BLaER1 treated with 17β-estradiol and CSF1 and Interleukin-3, amounts not matched to agents 10 nM and 100 nM (cell line): ENCODE results near the gene U2AF1L4.

ENCODE experiments used
- H3K27ac ChIP-seq, 11 experiments: shearing (Covaris generic); formaldehyde crosslinking; 2 replicates each; pipeline ENCODE4 v1.8.1; 2022
- H3K27me3 ChIP-seq, 11 experiments: shearing (Covaris generic); formaldehyde crosslinking; 2 replicates each; pipeline ENCODE4 v1.8.1; 2022
- H3K36me3 ChIP-seq, 11 experiments: shearing (Covaris generic); formaldehyde crosslinking; 2 replicates each; pipeline ENCODE4 v1.8.1; 2022
- H3K4me1 ChIP-seq, 10 experiments: shearing (Covaris generic); formaldehyde crosslinking; 2 replicates each; pipeline ENCODE4 v1.8.1; 2022
- H3K4me2 ChIP-seq, 11 experiments: shearing (Covaris generic); formaldehyde crosslinking; 2 replicates each; pipeline ENCODE4 v1.8.1; 2022
- H3K4me3 ChIP-seq, 10 experiments: shearing (Covaris generic); formaldehyde crosslinking; 2 replicates each; pipeline ENCODE4 v1.8.1; 2022
- H3K9ac ChIP-seq, 11 experiments: shearing (Covaris generic); formaldehyde crosslinking; 2 replicates each; pipeline ENCODE4 v1.8.1; 2022
- H3K9me3 ChIP-seq, 11 experiments: shearing (Covaris generic); formaldehyde crosslinking; replicated peaks in 1 of 11; 2 replicates each; pipeline ENCODE4 v1.8.1; 2022
- H4K20me1 ChIP-seq, 11 experiments: shearing (Covaris generic); formaldehyde crosslinking; 2 replicates each; pipeline ENCODE4 v1.8.1; 2022
- Cebpa-rat ChIP-seq, 11 experiments: shearing (Covaris generic); IDR thresholded peaks; 2 replicates each; pipeline ENCODE4 v1.8.1; 2022

Gene U2AF1L4

DNA sequence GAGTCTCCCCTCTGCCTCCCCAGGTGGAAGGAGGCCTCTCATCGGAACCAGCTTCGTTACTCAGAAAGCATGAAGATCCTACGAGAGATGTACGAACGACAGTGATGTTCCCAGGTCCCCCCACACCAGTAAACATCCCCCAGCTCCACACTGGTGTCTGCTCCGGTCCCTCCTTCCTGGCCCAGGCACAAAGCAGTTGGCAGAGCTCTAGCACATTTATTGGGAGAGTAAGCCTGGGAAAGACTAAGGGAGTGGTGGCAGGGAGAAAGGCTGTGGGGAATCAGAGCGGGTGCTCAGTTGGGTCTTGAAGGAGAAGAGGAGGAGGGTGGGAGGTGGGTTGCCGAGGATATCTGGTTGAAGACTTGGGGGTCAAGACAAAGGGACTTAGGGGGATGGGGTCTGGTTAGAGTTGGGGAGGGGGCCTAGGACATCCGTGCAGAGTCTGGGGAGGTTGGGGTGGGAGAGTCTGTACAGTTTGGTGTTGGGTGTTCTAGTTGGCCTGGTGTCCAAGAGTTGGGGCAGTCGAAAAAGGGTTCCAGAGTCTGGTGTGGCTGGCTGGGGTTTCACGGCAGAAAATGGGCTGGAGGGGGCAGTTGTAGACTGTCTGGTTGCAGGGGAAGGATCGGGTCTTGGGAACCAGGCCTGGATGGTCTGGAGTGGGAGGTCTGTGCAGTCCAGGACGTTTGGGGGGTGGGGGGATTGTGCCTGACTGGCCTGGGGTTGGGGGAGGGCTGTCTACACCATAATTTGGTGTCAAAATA is 9.3 kb upstream of the U2AF1L4 start:
- H3K4me1 ChIP-seq: peaks cover 32 to 49% (median 38%) of the 10 kb centered on the region in 10 experiments
- no peak for TF ChIP-seq Cebpa-rat (IDR thresholded peaks at IDR 0.05)
- peaks cover 17 to 44% (median 36%) of the 10 kb centered on the region in 11 experiments for H3K36me3 ChIP-seq
- H3K27ac ChIP-seq: no peak overlapping the region
- no peaks in the 10 kb centered on the region for H3K9me3 ChIP-seq
- H3K4me2 ChIP-seq: no peak overlapping the region
- H3K27me3 ChIP-seq: peaks cover 0 to 14% (median 10%) of the 10 kb centered on the region in 11 experiments; a peak in 12 of 22 replicates
- no peak overlapping the region for H3K9ac ChIP-seq
- no peak overlapping the region for H3K4me3 ChIP-seq
- H4K20me1 ChIP-seq: peaks cover 0 to 22% (median 0%) of the 10 kb centered on the region in 11 experiments; a peak in 7 of 22 replicates

DNA sequence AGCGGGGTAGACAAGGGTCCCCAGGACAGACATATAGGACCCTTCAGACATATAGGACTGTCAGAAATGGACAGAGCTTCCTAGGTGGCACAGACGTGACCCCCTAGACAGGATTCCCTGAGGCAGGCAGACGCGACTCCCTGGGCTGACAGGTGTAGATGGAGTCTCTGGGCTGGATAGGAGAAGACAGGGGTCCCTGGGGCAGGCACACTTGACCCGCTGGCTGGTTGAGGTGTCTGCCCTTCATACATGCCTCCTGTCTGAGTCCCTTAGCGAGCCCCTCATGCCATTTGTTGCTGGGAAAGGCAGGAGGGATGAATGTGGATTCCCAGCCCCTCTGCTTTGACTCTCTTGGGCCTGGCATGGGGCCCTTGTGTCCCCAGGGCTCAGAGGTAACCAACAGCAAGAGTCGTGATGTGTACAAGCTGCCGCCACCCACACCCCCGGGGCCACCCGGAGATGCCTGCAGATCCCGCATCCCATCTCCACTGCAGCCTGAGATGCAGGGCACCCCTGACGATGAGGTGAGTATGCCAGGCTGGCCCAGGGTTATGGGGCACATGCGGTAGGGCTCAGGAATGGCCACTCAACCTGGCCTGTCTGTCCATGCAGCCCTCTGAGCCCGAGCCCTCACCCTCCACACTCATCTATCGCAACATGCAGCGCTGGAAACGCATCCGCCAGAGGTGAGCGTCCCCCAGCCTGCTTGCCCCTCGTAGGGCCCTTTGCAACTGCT is 8.6 kb upstream of the U2AF1L4 start:
- peaks cover 0 to 14% (median 10%) of the 10 kb centered on the region in 11 experiments; a peak in 12 of 22 replicates for H3K27me3 ChIP-seq
- H3K4me2 ChIP-seq: no peak overlapping the region
- H3K4me3 ChIP-seq: no peak overlapping the region
- peaks cover 17 to 44% (median 34%) of the 10 kb centered on the region in 11 experiments for H3K36me3 ChIP-seq
- peaks cover 0 to 15% (median 0%) of the 10 kb centered on the region in 11 experiments; a peak in 5 of 22 replicates for H4K20me1 ChIP-seq
- TF ChIP-seq Cebpa-rat (IDR thresholded peaks at IDR 0.05): no peak
- peaks cover 31 to 49% (median 38%) of the 10 kb centered on the region in 10 experiments for H3K4me1 ChIP-seq
- 0 out of 22 replicates have a peak overlapping the region, but pooled peaks of 1 of the 11 experiments have one; percentile 9 for H3K9ac ChIP-seq
- H3K9me3 ChIP-seq: no peaks in the 10 kb centered on the region
- no peak overlapping the region for H3K27ac ChIP-seq

DNA sequence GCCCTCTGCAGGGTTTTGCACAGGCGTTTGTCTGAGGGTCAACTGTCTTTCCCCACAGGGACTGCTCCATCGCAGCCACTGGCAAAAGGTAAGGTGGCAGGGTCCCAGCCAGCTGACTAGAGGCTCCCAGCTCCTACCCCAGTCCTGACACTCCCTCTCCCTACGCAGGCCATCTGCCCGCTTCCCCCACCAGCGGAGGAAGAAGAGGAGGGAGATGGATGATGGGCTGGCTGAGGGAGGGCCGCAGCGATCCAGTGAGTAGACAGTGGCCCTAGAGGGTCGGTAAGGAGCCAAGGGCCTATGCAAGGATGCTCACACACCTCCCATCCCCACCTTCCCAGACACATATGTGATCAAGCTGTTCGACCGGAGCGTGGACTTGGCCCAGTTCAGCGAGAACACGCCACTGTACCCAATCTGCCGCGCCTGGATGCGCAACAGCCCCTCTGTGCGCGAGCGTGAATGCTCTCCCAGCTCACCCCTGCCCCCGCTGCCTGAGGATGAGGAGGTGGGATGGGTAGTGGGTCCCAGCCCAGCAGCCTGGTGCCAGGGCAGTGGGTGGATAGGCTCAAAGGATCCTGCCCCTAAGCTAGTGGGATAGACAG is 7.6 kb upstream of the U2AF1L4 start:
- Histone ChIP-seq H3K36me3 (peaks cover 17 to 44% (median 34%) of the 10 kb centered on the region in 11 experiments), H3K27me3 (peaks cover 0 to 14% (median 10%) of the 10 kb centered on the region in 11 experiments; a peak in 12 of 22 replicates), H3K27ac (no peak overlapping the region), H3K4me1 (peaks cover 30 to 49% (median 39%) of the 10 kb centered on the region in 10 experiments), H3K4me3 (no peak overlapping the region), H3K4me2 (no peak overlapping the region), H3K9me3 (no peaks in the 10 kb centered on the region), H3K9ac (peak overlapping the region in 2 of 11 experiments; percentile 20 to 39; a peak in 2 of 22 replicates), H4K20me1 (peaks cover 0 to 12% (median 0%) of the 10 kb centered on the region in 11 experiments; a peak in 1 of 22 replicates)
- TF ChIP-seq Cebpa-rat (IDR thresholded peaks at IDR 0.05): no peak

DNA sequence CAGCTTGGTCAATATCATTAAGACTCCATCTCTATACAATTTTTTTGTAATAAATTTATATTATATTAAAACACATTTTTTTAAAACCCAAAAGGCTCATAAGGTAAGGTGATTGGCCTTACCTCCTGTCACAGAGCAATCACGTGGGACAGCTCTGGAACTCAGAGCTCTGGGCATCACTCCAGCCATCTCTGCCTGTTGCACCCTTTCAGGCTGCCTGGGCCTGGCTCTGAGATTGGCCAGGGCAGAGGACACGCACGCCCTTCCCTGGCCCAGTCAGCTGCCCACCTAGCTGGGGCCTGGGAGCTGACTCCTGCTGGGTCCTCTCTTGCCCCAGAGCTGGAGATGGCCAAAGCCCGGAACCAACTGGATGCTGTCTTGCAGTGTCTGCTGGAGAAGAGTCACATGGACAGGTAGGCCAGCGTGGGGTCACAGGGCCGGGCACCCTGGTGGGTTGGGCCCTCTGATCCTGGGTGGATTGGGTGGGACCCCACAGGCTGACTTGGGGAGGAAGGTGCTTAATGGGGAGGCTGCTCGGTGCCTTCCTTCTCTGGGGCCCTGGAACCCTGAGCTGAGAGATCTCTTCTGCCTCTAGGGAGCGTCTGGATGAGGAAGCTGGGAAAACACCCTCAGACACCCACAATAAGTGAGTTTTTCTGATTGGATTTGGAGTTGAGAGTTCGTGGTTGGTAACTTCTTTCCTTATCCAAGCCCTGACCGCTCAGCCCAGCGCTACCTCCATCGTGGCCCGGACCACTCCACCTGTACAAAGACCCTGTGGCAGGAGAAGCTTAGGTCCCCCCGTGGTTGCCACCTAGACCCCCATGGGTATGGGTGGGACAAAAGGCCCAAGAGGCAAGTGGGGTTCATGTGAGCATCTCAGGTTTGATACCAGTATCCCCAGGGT is 6.9 kb upstream of the U2AF1L4 start:
- H3K36me3 ChIP-seq: peaks cover 17 to 44% (median 37%) of the 10 kb centered on the region in 11 experiments
- no peaks in the 10 kb centered on the region for H3K9me3 ChIP-seq
- peaks cover 34 to 52% (median 42%) of the 10 kb centered on the region in 10 experiments for H3K4me1 ChIP-seq
- peaks cover 0 to 14% (median 10%) of the 10 kb centered on the region in 11 experiments; a peak in 12 of 22 replicates for H3K27me3 ChIP-seq
- no peak overlapping the region for H3K27ac ChIP-seq
- H3K4me3 ChIP-seq: no peak overlapping the region
- peak overlapping the region in 7 of 11 experiments; percentile 8 to 43 (median 31); a peak in 7 of 22 replicates for H3K9ac ChIP-seq
- H4K20me1 ChIP-seq: peaks cover 0 to 12% (median 0%) of the 10 kb centered on the region in 11 experiments; a peak in 1 of 22 replicates
- TF ChIP-seq Cebpa-rat (IDR thresholded peaks at IDR 0.05): no peak
- peak overlapping the region in 1 of 11 experiments; percentile 4; a peak in 1 of 22 replicates for H3K4me2 ChIP-seq

DNA sequence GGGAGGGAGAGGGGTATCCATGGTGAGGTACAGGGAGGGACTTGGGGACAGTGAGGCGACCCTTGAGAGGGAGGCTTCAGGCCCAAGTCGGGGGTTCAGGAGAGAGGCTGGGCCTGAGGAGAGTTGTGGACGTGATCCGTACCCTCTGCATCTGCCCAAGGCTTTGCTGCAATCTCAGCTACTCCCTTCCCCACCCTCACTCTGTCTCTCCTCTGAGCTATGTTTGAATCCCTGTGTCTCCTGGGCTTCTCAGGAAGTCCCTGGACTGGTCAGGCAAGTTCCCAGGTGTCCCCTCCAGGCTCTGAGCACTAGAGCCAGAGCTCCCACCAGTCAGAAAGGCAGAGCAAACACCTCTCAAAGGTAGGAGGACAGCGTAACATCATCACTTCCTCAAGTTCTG is 4.9 kb upstream of the U2AF1L4 start:
- H3K36me3 ChIP-seq: peaks cover 17 to 41% (median 32%) of the 10 kb centered on the region in 11 experiments
- peaks cover 0 to 12% (median 0%) of the 10 kb centered on the region in 11 experiments; a peak in 1 of 22 replicates for H4K20me1 ChIP-seq
- H3K9ac ChIP-seq: peak overlapping the region in 10 of 11 experiments; percentile 63 to 87 (median 84); a peak in 20 of 22 replicates
- no peaks in the 10 kb centered on the region for H3K9me3 ChIP-seq
- TF ChIP-seq Cebpa-rat (IDR thresholded peaks at IDR 0.05): no peak
- peak overlapping the region in 6 of 11 experiments; percentile 14 to 55 (median 26); a peak in 9 of 22 replicates for H3K27ac ChIP-seq
- H3K4me1 ChIP-seq: peaks cover 39 to 47% (median 46%) of the 10 kb centered on the region in 10 experiments
- peak overlapping the region; percentile 86 to 100 (median 96) for H3K4me2 ChIP-seq
- H3K4me3 ChIP-seq: peak overlapping the region in 1 of 10 experiments; percentile 12; a peak in 2 of 20 replicates
- H3K27me3 ChIP-seq: peaks cover 0 to 2% (median 1%) of the 10 kb centered on the region in 11 experiments; a peak in 9 of 22 replicates

DNA sequence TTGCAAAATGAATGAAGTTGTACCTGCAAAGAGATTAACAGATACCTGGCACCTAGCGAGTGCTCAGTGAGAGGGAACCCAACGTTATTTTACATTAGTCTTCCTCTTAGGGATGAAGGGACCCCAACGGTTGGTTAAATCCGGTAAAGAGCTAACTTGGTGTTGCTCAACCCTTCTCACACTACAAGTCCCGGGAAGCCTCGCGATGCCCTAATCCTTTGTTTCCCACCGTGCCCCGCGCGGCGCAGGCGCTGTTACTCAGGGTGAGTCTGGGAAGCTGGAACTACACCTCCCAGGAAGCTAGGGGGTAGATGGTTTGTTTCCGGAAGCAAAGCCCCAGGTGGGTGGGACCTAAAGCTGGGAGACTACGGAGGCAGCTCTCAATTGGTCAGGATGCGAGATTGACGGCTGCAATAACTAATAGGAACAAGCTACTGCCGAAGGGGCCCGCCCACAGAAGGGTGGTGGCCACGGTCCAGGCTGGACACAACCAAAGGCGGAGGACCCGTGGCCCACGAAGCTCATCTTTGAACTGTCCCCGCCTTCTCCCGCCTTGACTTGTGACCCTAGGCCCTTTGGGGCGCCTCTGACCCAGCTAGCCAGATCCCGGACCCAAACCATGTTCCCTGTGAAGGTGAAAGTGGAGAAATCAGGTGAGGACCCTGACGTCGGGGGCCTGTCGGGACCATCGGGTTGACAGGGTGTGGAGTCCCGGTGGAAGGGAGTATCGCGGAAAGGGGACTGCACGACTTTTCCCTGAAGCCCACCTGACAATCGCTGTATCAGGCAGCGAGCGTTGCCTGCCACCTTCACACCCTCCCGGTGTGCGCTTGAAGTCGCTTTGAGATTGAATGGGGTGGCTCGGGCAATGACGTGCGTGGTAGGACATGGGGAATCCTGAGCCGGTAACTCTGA is 3.1 kb upstream of the U2AF1L4 start, which contains the start of gene LIN37:
Gene LIN37 (plus strand): TSS at position 471 of the 915 bp plus-strand sequence. CDS start 149 bp downstream, at position 620.
- Histone ChIP-seq H3K4me2 (peak within 1 kb of the TSS; percentile 92 to 100 (median 97)), H3K9me3 (peaks cover 0 to 6% (median 0%) of the 10 kb centered on the region in 11 experiments; a peak in 2 of 22 replicates), H3K4me3 (peak within 1 kb of the TSS; percentile 75 to 97 (median 89)), H3K36me3 (peaks cover 9 to 29% (median 21%) of the 10 kb centered on the region in 11 experiments; a peak in 21 of 22 replicates), H3K9ac (peak within 1 kb of the TSS; percentile 72 to 93 (median 86)), H4K20me1 (0 out of 22 replicates have a peak, but pooled peaks cover 0 to 7% (median 0%) of the 10 kb centered on the region in 11 experiments), H3K4me1 (peaks cover 51 to 60% (median 59%) of the 10 kb centered on the region in 10 experiments), H3K27ac (peak within 1 kb of the TSS; percentile 63 to 95 (median 84)), H3K27me3 (no peaks in the 10 kb centered on the region)
- peak in 9 of 11 experiments; percentile 43 to 91 (median 75); a peak in 15 of 22 replicates for TF ChIP-seq Cebpa-rat (IDR thresholded peaks at IDR 0.05)
